Sigmoid colon (tissue), 4 donors: ENCODE results near the gene KCTD2.
A peak's percentile ranks its signal among the peaks of the same experiment; 100 is the strongest.

Experiments used
- CTCF ChIP-seq, 4 experiments: fragments of 450-650 bp in 3 of 4; fragments of 200-600 bp in 1 of 4; IDR thresholded peaks; one replicate each; pipeline ENCODE4 v1.5.1; 2016 to 2019; ENCODE audit warnings: antibody characterized with exemption in 4 of 4, mild to moderate bottlenecking in 3 of 4, moderate library complexity in 2 of 4
- POLR2A ChIP-seq, 2 donors: fragments of 450-650 bp; IDR thresholded peaks; one replicate each; pipeline ENCODE4 v1.6.1; 2016; ENCODE audit warnings: antibody characterized with exemption in 2 of 2, mild to moderate bottlenecking in 2 of 2, moderate library complexity in 2 of 2
- POLR2AphosphoS5 ChIP-seq, 4 donors: sonication (generic); formaldehyde crosslinking; IDR thresholded peaks; one replicate each; pipeline ENCODE4 v1.6.1; 2017; ENCODE audit warnings: antibody characterized with exemption in 4 of 4

- TF ChIP-seq CTCF (IDR thresholded peaks at IDR 0.05) (no peak), POLR2A (IDR thresholded peaks at IDR 0.05) (no peak), POLR2AphosphoS5 (IDR thresholded peaks at IDR 0.05) (peak in 2 of 4 donors; percentile 22 to 53)
Observed at GRCh38 chr17:75103601-75104554, 56.9 kb downstream of the KCTD2 start.
